NOMO-1 treated with DMSO at 0.1 percent for 48 hours (cell line): ENCODE measurements around the gene MOCS2.
"Not testable (repeated sequence)": the region's sequence is repeated elsewhere in the genome, so short reads cannot be mapped to it uniquely, and the experiment has no call there.

Source experiments
- DNase-seq: peaks from one replicate; lab custom pipeline; 2025; ENCODE audit not compliant: unreplicated experiment; lab: John Stamatoyannopoulos, UW

The MOCS2 gene, protein sequence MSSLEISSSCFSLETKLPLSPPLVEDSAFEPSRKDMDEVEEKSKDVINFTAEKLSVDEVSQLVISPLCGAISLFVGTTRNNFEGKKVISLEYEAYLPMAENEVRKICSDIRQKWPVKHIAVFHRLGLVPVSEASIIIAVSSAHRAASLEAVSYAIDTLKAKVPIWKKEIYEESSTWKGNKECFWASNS

DNA sequence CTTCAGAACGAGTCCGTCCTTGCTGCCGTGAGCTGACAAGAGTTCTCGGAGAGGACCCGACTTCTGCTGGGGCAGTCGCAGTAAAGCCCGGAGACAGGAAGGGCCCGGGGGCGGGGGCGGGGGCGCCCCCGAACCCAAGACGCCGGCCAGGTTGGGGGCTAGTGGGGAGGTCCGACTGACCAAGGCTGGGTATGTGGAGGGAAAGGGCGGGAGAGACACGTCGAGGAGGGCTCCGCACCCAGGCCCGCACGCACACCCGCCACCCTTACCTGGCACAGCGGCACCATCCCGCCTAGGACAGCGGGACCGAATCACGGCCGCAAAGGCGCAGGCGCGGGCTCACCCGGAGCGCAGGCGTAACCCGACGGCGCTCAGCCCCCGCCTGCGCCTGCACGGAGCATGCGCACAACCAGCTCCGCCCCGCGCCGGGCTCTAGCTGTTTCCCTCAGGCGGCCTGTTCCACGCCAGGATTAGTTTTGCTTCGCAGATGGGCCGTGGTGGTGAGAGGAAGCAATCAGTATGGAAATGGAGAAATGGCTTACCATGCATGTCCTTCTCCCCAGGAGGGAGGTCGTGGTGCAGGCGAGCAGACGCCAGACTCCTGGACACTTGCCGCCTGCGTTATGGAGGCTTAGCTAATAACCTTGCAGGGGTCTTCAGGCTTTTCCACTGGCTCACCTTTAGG, at the start of gene MOCS2:
Gene MOCS2 (minus strand): TSS at position 315 of the 685 bp plus-strand sequence. CDS start 2,583 bp downstream, outside the sequence.
- DNase-seq, result peak; percentile 70

DNA sequence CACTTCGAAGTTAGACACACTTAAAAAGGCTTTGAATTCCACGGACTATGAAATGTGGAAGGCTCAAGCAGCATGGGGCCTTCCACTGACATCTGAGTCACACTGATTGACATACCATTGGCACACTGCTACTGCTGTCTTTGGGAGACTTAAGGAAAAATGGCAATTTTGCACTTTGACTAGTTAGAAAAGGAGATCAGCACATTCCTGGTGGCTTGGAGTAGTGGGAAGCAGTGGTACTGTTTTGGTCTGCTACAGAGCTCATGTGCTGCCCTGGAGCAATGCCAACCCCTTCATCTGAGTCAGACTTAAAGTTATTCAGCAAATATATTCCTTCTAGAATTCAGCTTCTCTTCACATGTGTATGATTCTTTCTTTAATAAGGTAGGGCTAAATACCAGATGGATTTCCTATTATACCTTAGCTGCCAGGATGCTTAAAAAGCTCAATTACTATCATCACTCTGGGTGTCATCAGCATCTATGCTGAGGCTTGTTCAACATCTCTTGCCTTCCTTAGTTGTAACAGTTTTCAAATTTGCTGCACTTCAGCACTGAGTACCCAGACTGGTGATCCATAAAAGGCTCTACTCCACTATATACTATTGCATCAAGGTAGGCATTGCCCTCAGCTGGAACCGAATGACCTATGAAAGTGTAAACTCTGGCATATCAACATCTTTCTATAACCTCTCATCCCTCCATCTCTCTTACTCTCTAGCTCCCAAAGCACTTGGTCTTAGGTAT, 42.3 kb upstream of the MOCS2 start:
- DNase-seq, result no peak

DNA sequence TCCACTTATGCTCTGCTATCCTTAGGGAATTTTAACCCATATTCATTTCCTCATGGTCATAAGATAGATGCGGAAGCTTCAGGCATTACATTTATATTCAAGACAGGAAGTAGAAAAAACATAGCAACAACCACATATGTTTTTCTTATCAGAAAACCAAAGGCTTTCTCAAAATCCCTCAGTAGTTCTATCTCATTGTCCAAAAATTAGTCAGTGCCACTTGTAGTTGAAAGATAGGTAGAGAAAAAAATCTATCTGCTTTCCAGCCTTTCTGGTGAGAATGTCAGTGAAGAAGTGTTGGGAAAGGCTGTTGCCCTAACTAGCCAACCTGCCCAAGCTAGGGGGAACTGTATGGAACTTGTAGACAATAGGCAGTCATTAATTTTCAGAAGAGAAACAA, 23.5 kb upstream of the MOCS2 start:
- DNase-seq, result no peak

DNA sequence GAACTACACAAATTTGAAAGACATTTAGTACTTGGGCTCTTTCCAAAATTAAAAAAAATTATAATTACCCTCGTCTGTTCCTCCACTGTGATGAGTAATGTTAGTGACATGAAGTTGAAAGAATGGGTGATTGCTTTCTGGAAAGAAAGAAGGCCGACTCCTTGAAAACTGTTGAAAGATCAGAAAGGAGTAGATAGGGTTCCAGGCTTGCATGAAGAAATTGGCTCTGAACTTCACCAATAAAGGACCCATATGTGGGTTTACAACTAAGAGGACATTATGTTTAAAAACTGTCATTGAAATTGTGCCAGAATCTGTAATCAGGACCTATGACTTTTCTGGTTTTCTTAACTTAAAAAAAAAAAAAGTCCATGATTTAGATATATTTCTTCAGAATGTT, 20.7 kb upstream of the MOCS2 start:
- DNase-seq, result no peak

DNA sequence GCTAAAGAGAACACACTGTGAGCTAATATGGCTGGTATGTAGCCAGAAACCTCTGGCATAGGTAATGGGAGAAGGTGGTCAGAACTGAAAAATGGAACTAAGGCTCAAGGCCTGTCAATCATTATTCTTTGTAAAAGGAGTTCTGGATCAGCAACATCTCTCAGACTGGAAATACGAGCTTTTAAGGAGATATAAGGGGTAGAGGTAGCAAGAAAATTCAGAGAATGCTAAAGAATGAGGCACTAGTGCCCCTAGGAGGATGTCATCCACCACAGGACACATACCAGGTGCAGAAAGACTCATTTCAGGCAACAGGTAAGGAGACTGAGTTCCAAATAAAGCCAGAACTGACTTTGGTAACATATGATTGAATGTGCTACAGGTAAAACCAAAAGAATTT, 18.9 kb upstream of the MOCS2 start:
- DNase-seq, result no peak

DNA sequence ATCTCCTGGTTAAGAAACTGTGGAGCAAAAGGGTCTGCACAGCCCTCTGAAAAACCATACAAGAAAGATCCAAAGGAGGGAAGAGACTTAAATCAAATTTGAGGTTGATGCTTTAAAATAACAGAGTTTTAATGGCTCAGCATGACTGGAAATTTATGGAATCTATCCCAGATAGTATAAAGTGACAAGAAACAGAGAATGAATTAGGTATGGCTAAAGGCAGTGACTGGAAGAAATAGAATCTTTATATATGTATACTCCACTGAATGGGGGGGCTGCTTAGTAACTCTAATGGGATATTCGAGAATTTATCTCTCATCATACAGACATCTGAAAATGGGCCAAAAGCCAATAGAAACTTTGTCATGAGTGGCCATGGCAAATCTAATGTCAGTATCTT, 17.6 kb upstream of the MOCS2 start:
- DNase-seq, result no peak

DNA sequence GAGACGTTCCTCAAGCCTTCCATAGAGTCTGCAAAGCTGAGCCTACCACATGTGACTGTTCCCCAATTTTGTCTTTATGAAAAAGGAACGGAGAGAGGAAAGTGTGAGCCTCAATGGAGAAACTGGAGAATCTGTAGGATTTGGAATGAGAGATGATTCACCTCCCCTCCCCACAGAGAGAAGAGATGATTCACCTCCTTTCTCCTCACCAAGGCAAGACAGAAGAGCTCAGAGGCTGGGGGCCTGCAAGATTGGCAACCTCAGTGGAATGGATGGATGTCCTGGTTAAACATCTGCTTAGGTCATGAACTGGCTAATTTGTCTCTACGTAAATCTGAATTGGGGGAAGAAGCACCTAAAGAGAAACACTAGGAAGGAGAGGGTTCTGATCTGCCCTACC, 17.0 kb upstream of the MOCS2 start:
- no peak for DNase-seq

DNA sequence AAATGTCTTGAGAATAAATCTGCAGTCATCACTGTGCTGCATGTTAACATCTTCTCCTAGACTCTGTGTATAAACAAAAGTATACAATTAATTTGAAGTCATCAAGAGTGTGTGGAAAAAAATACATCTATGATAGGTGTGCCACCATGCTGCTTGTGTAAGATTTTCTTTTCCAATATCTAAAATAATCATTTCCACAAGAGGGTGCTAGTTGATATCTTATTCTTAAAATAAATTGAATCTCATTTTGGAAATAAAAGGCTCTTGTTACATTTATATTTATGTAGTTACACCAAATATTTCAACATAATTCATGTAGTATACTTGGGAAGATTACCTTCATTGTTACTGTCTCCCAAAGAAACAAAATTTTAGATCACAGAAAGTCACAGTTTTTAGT, 14.1 kb upstream of the MOCS2 start:
- DNase-seq, result no peak

DNA sequence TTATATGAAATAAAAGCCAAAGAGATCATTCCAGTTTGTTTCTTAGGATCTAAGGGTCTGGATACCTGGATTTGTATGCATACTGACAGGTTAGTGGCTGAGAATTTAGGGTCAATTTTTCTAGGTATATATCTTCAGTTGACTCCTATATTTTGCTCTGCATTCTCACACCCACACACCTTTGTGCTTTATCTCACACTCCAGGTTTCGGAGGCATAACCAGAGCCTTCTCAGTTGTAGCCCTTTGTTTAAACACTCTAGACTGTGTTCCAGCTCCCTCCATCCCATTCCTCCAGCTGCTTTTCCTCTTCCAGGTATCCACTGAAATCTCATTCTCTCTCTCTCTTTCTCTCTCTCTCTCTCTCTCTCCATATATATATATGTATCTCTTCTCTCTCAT, 10.6 kb upstream of the MOCS2 start:
- no peak for DNase-seq

DNA sequence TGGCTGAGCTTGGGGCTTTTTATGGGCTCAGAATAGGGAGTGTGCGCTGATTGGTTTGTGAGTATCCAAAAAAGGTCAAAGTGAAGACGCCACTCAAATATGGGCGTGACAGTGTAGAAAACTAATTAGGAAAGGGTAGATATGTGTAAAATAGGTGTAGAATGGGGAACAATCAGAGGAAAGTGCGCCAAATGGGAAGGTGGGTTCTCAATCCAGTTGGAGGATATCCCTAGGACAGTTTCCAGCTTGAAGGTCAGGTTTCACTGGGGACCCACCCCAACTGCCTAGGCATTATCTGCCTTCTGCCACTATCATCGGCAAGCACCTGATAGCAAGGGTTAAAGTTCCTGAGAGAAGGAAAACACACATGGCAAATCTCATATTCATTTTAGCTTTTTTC, 9.3 kb upstream of the MOCS2 start:
- DNase-seq, result no peak

DNA sequence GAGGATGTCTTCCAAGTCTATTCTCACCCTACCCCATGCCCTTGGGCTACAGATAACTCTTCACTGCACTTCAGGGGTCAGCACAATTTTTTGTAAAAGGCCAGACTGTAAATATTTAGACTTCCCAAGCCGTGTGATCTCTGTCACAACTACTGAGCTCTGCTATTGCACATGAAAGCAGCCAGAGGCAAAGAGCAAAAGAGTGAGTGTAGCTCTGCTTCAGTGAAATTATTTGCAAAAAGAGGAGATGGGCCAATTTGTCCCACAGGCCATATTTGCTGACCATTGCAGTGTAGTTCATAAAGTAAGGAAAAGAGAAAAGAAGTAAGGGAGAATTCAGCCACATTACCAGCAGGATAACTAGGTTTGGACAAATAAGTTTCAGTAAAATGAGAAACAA, 7.0 kb upstream of the MOCS2 start:
- no peak for DNase-seq

DNA sequence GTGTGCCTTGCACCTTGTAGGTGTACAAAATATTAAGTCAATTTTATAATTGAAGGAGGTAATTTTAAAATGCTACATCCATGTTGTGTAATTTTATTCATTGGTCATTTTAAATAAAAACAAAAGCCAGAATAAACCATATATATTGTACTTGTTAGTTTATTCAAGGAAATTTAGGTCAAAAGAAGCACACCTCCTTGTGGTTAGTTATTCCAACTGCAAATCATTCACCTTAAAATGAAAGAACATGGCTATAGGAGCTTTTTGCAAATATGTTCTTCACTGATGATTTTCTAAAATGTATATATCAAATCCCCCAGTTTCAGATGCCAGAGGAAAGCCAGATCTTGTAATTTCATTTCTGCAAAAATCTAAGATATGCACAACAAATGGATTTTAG, 5.4 kb upstream of the MOCS2 start:
- DNase-seq, result no peak

DNA sequence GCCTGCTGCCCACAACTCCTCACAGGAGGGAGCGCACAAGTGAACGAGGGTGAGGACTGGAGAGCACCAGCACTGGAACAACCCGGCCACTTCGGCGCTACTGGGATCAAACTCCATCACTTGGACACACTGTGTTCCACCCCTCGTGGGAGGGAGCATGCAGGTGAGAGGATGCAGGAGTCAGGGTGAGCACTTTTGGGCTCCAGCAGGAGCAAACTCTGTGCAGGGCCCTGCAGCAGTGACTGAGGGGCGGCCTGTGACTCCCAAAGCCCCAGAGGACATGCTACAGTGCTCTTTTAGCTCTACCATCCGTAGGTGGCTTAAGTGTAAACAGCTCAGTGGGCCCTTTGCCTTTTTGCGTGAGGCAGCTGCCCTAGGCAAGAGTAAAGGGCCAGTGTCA, 4.4 kb upstream of the MOCS2 start:
- DNase-seq, result no peak

DNA sequence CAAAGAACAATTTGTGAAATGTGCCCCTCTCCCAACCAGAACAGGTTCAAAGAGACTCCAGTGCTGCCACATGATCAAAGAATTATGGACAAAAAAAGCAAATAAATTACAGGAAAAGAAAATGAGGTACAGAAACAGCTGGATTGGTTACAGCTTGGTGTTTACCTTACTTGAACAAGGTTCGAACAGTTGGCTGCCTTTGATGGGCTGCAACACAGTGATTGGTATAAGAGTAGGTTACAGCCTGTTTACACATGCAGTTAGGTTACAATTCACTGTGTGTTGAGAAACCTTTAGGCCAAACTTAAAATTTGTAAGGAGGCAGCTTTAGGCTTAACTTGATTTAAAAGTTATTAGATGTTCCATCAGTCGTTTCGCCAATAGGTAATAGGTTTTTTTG, 3.4 kb upstream of the MOCS2 start:
- no peak for DNase-seq

DNA sequence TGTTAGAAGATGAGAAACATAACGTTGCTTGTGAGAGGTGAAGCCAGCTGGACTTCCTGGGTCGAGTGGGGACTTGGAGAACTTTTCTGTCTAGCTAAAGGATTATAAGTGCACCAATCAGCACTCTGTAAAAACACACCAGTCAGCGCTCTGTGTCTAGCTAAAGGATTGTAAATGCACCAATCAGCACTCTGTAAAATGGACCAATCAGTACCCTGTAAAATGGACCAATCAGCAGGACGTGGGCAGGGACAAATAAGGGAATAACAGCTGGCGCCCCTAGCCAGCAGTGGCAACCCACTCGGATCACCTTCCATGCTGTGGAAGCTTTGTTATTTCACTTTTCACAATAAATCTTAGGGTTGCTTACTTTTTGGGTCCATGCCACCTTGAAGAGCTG, 2.8 kb upstream of the MOCS2 start:
- not testable (repeated sequence) for DNase-seq

DNA sequence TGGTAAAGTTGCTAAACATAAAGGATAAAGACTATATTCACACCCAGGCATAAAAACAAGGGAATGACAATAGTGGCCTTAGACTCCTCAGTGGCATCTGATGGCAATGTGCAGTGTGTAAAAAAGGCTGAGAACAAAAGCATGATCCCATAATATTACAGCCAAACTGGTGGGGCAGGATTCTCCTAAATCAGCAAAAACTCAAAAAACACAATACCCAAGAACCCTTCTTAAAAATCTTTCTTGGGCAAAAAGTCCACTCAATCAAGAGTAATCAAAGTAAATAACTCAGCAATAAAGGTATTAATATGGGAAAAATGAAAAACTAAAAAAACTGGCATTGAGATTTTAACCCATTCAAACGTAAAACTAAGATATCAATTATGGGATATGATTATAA, 1.6 kb upstream of the MOCS2 start:
- no peak for DNase-seq

DNA sequence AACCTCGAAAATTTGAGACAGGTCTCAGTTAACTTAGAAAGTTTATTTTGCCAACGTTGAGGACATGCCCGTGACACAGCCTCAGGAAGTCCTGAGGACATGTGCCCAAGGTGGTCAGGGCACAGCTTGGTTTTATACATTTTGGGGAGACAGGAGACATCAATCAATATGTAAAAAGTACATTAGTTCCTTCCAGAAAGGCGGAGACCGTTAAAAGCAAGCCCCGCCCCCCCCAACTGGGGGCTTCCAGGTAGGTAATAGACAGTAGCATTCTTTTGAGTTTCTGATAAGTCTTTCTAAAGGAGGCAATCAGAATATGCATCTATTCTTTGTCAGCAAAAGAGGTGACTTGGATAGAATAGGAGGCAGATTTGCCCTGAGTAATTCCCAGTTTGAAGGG, 599 bp upstream of the MOCS2 start:
- DNase-seq, result no peak

DNA sequence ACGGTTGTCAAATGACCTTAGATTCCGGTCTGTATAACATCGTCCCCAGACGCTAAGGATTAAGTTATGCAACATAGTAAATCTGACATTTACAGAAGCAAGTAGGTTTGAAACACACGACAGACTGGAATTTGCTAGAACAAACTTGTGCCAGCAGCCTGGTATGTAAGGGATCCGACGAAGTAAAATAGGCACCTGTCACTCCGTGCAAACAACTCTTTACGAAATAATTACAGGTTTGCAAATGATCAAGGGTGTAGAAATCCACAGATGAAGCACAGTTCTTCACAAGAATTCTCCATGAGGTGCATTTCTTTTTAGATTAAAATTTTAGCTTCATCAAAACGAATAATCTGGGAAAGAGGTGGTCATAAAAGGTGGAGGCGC, 508 bp downstream of the MOCS2 start:
- peak; percentile 35 for DNase-seq

DNA sequence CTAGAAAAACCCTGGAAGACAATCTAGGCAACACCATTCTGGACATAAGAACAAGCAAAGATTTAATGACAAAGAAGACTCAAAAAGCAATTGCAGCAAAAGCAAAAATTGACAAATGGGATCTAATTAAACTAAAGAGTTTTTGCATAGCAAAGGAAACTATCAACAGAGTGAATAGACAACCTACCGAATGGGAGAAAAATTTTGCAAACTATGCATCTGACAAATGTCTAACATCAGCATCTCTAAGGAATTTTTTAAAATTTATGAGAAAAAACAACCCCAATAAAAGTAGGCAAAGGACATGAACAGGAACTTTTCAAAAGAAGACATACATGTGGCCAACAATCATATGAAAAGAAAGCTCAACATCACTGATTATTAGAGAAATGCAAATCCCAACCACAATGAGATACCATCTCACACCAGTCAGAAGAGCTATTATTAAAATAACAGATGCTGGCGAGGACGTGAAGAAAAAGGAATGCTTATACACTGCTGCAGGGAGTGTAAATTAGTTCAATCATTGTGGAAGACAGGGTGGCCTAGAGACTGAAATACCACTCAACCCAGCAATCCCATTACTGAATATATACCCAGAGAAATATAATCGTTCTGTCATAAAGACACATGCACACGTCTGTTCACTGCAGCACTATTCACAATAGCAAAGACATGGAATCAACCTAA, 3.8 kb downstream of the MOCS2 start:
- DNase-seq, result no peak

DNA sequence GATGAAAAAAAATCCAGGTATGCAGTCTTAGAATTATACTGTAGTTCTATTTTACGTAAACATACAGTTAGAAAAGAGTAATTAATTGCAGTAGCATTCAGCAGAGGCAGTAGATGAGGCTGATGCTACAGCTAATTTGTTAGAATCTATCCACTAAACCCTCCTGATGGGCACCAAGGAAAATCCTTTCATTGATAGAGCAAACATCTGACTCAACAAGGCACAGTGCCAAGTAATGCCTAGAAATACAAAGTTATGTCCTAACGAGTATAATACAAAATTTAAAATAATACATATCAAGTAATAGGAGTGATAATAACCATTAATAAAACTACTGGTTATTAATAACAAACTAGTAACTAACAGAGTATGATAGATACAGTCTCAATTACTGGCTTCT, 9.0 kb downstream of the MOCS2 start:
- no peak for DNase-seq

DNA sequence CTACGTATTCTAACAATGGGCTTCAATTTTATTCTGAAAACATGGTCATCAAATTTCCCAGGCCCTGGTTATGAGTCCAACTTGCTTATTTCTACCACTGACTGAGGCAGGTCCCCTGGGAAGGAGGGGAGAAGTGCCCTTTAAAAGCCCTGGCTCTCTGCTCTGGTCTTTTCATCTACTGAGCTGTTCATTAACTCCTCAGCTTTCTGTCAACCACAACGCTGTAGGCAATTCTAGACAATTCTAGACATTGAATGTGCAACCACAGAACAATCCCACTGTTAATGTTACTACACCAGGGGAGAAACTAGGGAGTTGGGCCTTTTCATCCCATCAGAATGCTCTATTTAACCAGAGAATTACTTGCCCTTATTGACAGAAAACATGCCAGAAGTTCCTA, 10.0 kb downstream of the MOCS2 start:
- DNase-seq, result no peak
